ENCODE measurements around the gene GPR108.
"Not testable (repeated sequence)": the region's sequence is repeated elsewhere in the genome, so short reads cannot be mapped to it uniquely, and the experiment has no call there.

GPR108 gene

DNA sequence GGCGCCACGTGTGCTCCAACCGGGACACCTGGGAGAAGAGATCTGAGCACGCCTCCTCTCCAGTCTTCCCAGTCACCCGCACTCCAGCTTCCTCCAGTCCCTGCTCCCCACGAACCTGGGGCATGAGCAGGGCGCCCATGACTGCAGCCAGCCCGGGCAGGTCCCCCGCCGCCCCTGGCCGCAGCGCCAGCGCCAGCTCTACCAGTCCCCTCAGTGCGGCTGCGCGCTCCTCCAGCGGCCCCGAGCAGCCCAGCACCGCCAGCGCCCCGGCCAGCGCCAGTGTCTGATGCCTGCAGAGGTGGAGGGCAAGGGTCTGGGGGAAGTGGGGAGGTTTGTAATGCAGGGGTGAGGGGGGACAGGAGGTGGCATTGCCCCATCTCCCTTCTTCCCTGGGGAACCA is 16.8 kb upstream of the GPR108 start:
- no peak overlapping the region for H3K4me2 ChIP-seq (ENCODE audit: low read length)
- no peaks in the 10 kb centered on the region for H3K27me3 ChIP-seq (ENCODE audit: control insufficient read depth, insufficient read depth, low read length)
- peaks cover 28% of the 10 kb centered on the region for H3K36me3 ChIP-seq (ENCODE audit: insufficient read depth, low read length)
- H3K9ac ChIP-seq (ENCODE audit: low read depth, low read length): no peak overlapping the region
- no peak overlapping the region for H3K4me3 ChIP-seq (ENCODE audit: low read length)
- peaks cover 9% of the 10 kb centered on the region for H3K4me1 ChIP-seq (ENCODE audit: control insufficient read depth, insufficient read depth, low read length)
- H3K9me3 ChIP-seq (replicated peaks; ENCODE audit: low read length): no peaks in the 10 kb centered on the region

DNA sequence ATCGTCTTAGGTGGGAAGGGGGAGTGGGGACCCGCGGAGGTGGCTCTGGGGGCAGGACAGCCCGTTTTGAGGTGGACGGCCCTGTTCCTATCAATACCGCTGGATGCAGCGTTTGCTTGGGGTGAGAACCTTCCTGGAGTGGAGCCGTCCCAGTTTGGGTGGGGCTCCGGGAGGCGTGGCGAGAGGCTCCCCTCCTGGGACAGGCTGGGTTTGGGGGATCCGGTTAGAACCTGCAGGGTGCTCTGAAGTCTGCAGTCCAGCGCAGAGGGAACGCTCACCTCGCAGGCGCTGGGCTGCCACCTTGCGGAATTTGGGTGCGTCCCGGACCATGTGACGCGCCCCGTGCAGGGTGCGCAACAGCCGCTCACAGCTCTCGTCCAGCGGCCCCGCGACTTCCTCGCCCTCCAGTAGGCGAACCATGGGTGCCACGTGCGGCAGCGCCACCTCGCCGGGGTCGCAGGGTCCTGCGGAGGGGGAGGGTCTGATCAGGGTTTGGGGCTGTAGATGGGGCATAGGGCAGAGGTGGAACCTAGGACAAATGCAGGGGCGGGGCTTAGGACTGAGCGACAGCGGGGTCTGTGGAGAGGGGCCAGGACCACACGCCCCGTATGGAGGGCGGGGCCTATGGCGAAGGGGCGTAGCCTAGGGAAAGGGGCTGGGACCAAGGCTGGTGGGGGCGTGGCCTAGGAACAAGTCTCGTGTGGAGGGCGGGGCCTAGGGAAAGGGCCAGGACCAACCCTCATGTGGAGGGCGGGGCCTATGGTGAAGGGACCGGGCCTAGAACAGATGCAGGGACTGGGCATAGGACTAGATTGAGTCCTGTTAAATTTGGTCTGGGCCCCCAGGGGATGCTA is 16.0 kb upstream of the GPR108 start:
- Histone ChIP-seq H3K9me3 (replicated peaks; ENCODE audit: low read length) (no peaks in the 10 kb centered on the region), H3K4me2 (ENCODE audit: low read length) (peak overlapping the region; percentile 89), H3K4me1 (ENCODE audit: control insufficient read depth, insufficient read depth, low read length) (peaks cover 9% of the 10 kb centered on the region), H3K9ac (ENCODE audit: low read depth, low read length) (peak overlapping the region; percentile 2), H3K27me3 (ENCODE audit: control insufficient read depth, insufficient read depth, low read length) (no peaks in the 10 kb centered on the region), H3K4me3 (ENCODE audit: low read length) (peak overlapping the region; percentile 69), H3K36me3 (ENCODE audit: insufficient read depth, low read length) (peaks cover 33% of the 10 kb centered on the region)

GRCh38 chr19:6752256-6753177 is 15.1 kb upstream of the GPR108 start:
- Histone ChIP-seq H3K27me3 (ENCODE audit: control insufficient read depth, insufficient read depth, low read length) (no peaks in the 10 kb centered on the region), H3K4me1 (ENCODE audit: control insufficient read depth, insufficient read depth, low read length) (peaks cover 9% of the 10 kb centered on the region), H3K4me3 (ENCODE audit: low read length) (peak overlapping the region; percentile 69), H3K4me2 (ENCODE audit: low read length) (peak overlapping the region; percentile 89), H3K36me3 (ENCODE audit: insufficient read depth, low read length) (peaks cover 42% of the 10 kb centered on the region), H3K9me3 (replicated peaks; ENCODE audit: low read length) (no peaks in the 10 kb centered on the region), H3K9ac (ENCODE audit: low read depth, low read length) (peak overlapping the region; percentile 2)

- peaks cover 9% of the 10 kb centered on the region for H3K4me1 ChIP-seq (ENCODE audit: control insufficient read depth, insufficient read depth, low read length)
- peaks cover 55% of the 10 kb centered on the region for H3K36me3 ChIP-seq (ENCODE audit: insufficient read depth, low read length)
Measured at GRCh38 chr19:6751189-6751588, 13.8 kb upstream of the GPR108 start.

GRCh38 chr19:6750062-6750461 is 12.7 kb upstream of the GPR108 start:
- no peak overlapping the region for H3K4me3 ChIP-seq (ENCODE audit: low read length)
- H3K9ac ChIP-seq (ENCODE audit: low read depth, low read length): no peak overlapping the region
- peaks cover 62% of the 10 kb centered on the region for H3K36me3 ChIP-seq (ENCODE audit: insufficient read depth, low read length)

More at GRCh38 chr19:6751189-6751588, 13.8 kb upstream of the GPR108 start:
- no peak overlapping the region for H3K9ac ChIP-seq (ENCODE audit: low read depth, low read length)
- no peaks in the 10 kb centered on the region for H3K27me3 ChIP-seq (ENCODE audit: control insufficient read depth, insufficient read depth, low read length)
- no peak overlapping the region for H3K4me3 ChIP-seq (ENCODE audit: low read length)
- no peak overlapping the region for H3K4me2 ChIP-seq (ENCODE audit: low read length)
- H3K9me3 ChIP-seq (replicated peaks; ENCODE audit: low read length): no peaks in the 10 kb centered on the region

GRCh38 chr19:6748543-6748942 is 11.2 kb upstream of the GPR108 start:
- H3K9ac ChIP-seq (ENCODE audit: low read depth, low read length); H3K4me3 ChIP-seq (ENCODE audit: low read length); H3K9me3 ChIP-seq (replicated peaks; ENCODE audit: low read length); H3K27me3 ChIP-seq (ENCODE audit: control insufficient read depth, insufficient read depth, low read length); H3K4me2 ChIP-seq (ENCODE audit: low read length): not testable (repeated sequence)
- Histone ChIP-seq H3K36me3 (ENCODE audit: insufficient read depth, low read length) (peaks cover 71% of the 10 kb centered on the region), H3K4me1 (ENCODE audit: control insufficient read depth, insufficient read depth, low read length) (peaks cover 30% of the 10 kb centered on the region)

More at GRCh38 chr19:6750062-6750461, 12.7 kb upstream of the GPR108 start:
- Histone ChIP-seq H3K27me3 (ENCODE audit: control insufficient read depth, insufficient read depth, low read length) (no peaks in the 10 kb centered on the region), H3K4me2 (ENCODE audit: low read length) (no peak overlapping the region), H3K4me1 (ENCODE audit: control insufficient read depth, insufficient read depth, low read length) (peaks cover 16% of the 10 kb centered on the region), H3K9me3 (replicated peaks; ENCODE audit: low read length) (no peaks in the 10 kb centered on the region)

- H3K27me3 ChIP-seq (ENCODE audit: control insufficient read depth, insufficient read depth, low read length): no peaks in the 10 kb centered on the region
- no peak overlapping the region for H3K4me3 ChIP-seq (ENCODE audit: low read length)
- H3K4me1 ChIP-seq (ENCODE audit: control insufficient read depth, insufficient read depth, low read length): peaks cover 29% of the 10 kb centered on the region
- H3K4me2 ChIP-seq (ENCODE audit: low read length): no peak overlapping the region
- H3K36me3 ChIP-seq (ENCODE audit: insufficient read depth, low read length): peaks cover 64% of the 10 kb centered on the region
- H3K9ac ChIP-seq (ENCODE audit: low read depth, low read length): no peak overlapping the region
- no peaks in the 10 kb centered on the region for H3K9me3 ChIP-seq (replicated peaks; ENCODE audit: low read length)
Measured at GRCh38 chr19:6745965-6746364, 8.6 kb upstream of the GPR108 start.

- Histone ChIP-seq H3K4me3 (ENCODE audit: low read length) (peak overlapping the region; percentile 54), H3K36me3 (ENCODE audit: insufficient read depth, low read length) (peaks cover 56% of the 10 kb centered on the region), H3K4me2 (ENCODE audit: low read length) (peak overlapping the region; percentile 75), H3K9ac (ENCODE audit: low read depth, low read length) (peak overlapping the region; percentile 33), H3K4me1 (ENCODE audit: control insufficient read depth, insufficient read depth, low read length) (peaks cover 29% of the 10 kb centered on the region), H3K9me3 (replicated peaks; ENCODE audit: low read length) (no peaks in the 10 kb centered on the region), H3K27me3 (ENCODE audit: control insufficient read depth, insufficient read depth, low read length) (no peaks in the 10 kb centered on the region)
Measured at GRCh38 chr19:6744381-6745301, 7.3 kb upstream of the GPR108 start.

DNA sequence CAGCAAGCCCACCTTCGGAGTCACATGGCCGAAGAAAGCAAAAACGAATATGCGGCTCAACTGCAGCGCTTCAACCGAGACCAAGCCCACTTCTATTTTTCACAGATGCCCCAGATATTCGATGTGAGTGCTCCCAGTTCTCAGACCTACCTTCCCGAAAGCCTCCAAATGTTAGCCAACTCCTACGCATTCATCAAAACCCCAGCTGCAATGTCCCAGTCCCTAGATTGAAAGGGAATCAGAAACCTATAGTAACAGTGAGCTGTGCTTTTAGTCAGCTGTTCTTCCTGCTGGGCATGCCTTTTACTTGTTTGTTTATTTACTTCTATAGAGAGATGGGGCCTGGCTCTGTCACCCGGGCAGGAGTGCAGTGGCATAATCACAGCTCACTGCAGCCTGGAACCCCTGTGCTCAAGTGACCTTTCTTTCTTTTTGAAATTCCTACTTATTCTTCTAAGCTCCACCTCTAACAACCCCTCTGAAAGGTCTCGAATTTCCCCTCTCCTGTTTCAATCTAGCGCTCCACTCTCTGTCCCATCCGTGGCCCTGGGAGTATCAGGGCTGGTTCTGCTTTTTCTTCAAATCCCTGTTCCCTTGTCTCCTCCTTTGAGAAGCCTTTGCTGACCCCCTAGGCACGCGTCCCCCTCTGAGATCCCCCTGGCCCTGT is 6.5 kb upstream of the GPR108 start:
- Histone ChIP-seq H3K9ac (ENCODE audit: low read depth, low read length) (peak overlapping the region; percentile 33), H3K4me2 (ENCODE audit: low read length) (peak overlapping the region; percentile 75), H3K27me3 (ENCODE audit: control insufficient read depth, insufficient read depth, low read length) (no peaks in the 10 kb centered on the region), H3K4me3 (ENCODE audit: low read length) (peak overlapping the region; percentile 54), H3K9me3 (replicated peaks; ENCODE audit: low read length) (no peaks in the 10 kb centered on the region), H3K4me1 (ENCODE audit: control insufficient read depth, insufficient read depth, low read length) (peaks cover 34% of the 10 kb centered on the region), H3K36me3 (ENCODE audit: insufficient read depth, low read length) (peaks cover 49% of the 10 kb centered on the region)

GRCh38 chr19:6743066-6743465 is 5.7 kb upstream of the GPR108 start:
- H3K4me3 ChIP-seq (ENCODE audit: low read length): no peak overlapping the region
- peaks cover 42% of the 10 kb centered on the region for H3K36me3 ChIP-seq (ENCODE audit: insufficient read depth, low read length)
- H3K27me3 ChIP-seq (ENCODE audit: control insufficient read depth, insufficient read depth, low read length): no peaks in the 10 kb centered on the region
- H3K4me2 ChIP-seq (ENCODE audit: low read length): no peak overlapping the region
- peaks cover 41% of the 10 kb centered on the region for H3K4me1 ChIP-seq (ENCODE audit: control insufficient read depth, insufficient read depth, low read length)
- H3K9ac ChIP-seq (ENCODE audit: low read depth, low read length): no peak overlapping the region
- no peaks in the 10 kb centered on the region for H3K9me3 ChIP-seq (replicated peaks; ENCODE audit: low read length)
